Left forelimb (tissue), 1 donor: ENCODE results near the gene ANKRD27.
"Not testable (repeated sequence)": the region's sequence is repeated elsewhere in the genome, so short reads cannot be mapped to it uniquely, and the experiment has no call there.

Source experiments
- DNase-seq: peaks from one replicate; pipeline ENCODE4 v3.0.0-alpha.2; 2018; ENCODE audit warnings: low spot score

ANKRD27 gene

DNA sequence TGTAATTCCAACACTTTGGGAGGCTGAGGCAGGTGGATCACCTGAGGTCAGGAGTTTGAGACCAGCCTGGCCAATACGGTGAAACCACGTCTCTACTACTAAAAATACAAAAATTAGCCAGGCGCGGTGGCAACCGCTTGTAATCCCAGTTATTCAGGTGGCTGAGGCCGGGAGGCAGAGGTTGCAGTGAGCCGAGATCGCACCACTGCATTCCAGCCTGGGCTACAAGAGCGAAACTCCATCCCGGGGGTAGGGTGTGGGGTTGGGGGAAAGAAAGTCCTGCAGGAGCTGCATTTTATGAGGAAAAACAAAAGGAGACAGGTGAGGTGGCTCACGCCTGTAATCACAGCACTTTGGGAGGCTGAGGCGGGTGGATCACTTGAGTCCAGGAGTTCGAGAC lies 22.6 kb downstream of the ANKRD27 start:
- DNase-seq: not testable (repeated sequence)

DNA sequence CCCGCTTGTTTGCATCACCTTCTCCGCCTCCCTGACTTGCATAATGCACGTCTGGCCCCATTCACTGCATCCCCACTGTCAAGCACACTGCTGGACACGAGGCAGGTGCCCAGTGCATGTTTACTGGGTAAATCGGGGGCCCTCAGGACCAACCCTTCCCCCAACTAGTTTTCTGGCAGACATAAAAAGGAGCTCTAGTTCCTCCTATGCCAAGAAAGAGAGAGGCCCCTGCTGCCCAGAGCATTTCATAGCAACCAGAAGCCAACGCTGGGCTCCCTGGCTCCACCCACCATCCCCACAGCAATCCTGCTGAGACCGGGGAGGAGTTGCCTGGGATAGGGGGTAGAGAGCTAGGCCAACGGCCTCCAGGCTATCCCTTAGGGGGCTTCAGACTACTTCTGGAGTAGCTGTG lies 23.2 kb downstream of the ANKRD27 start:
- DNase-seq: no peak

DNA sequence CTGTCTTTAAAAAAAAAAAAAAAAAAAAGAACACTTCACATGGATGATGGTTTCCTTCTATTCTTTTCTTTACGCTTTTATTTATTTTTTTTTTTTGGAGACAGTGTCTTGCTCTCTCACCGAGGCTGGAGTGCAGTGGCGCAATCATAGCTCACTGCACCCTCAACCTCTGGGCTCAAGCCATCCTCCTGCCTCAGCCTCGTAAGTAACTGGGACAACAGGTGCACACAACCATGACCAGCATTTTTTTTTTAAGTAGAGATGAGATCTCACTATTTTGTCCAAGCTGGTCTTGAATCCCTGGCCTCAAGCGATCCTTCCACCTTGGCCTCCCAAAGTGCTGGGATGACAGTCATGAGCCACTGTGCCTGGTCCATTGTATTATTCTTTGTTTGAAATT lies 24.3 kb downstream of the ANKRD27 start:
- DNase-seq: no peak

DNA sequence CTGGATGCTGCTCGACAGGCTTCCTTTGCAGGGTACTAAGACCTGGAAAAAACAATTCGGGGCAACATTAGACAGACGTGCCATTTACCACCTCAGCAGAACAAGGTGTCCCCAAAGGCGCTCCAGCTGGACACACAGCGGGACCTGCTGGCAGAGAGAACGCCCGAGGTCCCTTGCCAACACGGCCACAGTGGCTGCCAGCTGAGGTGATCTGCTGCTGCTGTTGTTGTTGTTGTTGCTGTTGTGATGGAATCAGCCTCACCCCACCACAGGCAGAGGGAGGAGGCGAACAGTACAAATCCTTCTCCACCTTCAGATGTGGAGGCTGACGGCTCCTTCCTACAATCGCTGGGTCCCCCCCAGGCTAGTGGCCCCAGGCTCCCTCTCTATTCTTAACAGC lies 25.2 kb downstream of the ANKRD27 start:
- no peak for DNase-seq

DNA sequence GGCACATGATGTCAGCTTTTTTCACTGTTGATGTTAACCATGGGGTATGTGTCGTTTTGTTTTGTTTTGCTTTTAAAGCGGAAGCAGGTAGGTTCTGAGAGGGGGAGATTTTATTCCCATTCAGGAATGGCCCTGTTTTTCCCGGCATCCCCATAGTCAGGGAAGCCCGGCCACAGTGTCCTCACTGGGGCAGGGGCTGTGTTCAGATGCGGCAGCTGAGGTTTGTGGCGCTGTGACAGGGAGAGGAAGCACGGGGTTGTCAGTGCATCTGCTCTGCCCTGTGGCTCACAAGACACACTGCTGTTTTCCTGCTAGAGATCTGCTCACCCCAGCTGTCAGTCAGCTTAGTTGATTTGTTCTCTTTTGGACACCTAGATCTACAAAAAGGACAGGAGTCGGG lies 27.6 kb downstream of the ANKRD27 start:
- no peak for DNase-seq

DNA sequence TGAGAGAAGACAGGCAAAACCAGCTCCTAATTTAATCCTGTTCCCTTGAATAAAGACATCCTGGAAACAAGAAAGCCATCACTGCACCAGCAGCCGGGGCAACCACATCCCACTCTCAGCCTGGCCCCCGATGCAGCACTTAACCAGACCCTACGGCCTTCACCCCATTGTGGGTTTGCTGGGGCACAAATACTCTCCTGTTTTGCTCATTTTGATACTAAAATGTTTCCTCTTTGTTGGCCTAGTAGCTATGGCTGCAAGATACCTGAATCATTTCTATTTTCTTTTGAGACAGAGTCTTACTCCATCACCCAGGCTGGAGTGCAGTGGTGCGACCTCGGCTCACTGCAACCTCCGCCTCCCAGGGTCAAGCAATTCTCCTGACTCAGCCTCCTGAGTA lies 28.4 kb downstream of the ANKRD27 start:
- DNase-seq: no peak

DNA sequence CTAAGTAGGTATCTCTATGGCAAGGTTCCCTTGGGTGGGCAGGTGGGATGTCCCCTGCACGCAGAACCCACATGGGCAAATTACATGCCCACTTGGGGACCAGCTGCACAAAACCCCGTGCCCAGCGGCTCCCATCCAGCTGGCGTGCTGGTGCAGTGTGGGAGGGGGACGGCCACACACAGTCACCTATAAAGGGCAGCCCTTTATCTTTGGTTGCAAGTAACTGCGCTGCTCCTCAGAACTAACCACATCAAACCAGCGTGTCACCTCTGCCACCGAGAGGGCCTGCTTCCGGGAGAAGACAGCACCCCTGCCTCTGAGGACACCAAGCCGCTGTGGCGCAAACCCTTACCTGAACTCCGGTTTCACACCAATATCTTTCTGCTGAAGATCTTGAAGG lies 32.2 kb downstream of the ANKRD27 start:
- DNase-seq: no peak

DNA sequence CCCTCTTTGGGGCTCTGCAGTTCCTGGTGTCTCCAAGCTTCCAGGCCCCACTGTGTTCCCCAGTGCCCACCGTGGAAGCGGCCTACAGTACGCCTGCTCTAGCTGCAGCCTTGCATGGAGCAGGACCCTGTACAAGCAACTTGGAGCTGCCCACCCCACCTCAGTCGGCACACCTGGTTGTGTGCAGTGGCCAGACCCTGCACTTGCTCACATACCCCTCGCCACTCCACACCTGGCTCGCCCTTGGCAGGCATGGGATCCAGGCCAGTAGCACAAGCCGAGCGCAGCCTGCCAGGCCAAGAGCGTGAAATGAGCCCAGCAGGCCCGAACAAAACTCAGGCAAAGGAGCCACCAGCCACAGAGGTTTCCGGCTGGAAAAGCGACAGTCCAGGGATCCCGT lies 36.4 kb downstream of the ANKRD27 start:
- no peak for DNase-seq

DNA sequence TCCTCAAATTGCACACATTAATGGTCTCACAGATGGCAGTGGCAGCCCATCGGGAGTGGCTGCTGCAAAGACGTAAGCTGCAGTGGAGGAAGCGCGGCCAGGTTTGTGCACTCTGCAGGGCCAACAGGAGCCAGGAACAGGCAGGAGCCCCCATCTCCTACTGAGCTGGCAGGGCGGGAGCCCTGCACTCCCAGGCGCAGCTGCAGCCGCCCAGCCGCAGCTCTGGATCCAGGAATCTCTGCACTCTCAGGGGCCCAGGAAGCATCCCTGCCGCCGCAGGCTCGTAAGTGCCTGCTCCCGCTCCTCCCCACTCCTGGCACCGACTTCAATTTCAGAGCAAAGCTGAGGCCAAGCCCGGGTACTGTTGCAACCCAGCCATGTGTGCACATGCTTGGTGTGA lies 37.5 kb downstream of the ANKRD27 start:
- DNase-seq: no peak

DNA sequence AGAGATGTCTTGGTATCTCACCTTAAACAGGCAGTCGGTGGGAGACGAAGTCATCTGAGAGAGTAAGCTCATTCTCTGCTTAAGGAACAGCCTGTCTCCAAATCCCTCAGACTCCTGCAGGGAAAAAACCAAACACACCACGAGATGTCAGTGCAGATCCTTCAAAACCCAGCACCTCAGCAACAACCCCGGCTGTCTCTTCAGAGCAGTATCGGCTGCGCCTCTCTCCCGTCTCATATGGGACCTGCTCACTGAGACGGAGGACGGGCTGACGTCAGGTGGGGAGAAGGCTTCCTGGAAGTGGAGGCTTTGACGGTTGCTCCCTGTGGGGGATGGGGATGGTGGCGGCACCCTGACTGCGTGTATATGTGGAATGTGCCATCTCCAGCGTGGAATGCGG lies 43.6 kb downstream of the ANKRD27 start:
- DNase-seq: no peak

DNA sequence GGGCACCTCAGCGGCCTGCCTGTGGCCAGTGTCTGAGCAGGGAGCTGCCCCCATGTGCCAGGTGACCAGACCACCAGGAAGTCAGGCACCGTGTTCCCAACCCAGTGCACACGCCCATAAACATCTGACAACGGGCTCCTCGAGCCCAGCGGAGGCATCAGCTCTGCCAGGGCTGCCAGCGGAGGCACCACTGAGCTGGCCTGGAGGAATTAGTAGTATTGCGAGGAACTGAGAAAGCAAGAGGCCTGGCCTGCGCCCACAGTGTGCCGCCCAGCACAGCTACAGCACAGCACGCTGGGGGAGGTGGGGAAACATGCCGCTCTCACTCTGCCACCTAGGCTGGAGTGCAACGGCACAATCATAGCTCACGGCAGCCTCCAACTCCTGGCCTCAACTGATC lies 44.6 kb downstream of the ANKRD27 start:
- DNase-seq: no peak

DNA sequence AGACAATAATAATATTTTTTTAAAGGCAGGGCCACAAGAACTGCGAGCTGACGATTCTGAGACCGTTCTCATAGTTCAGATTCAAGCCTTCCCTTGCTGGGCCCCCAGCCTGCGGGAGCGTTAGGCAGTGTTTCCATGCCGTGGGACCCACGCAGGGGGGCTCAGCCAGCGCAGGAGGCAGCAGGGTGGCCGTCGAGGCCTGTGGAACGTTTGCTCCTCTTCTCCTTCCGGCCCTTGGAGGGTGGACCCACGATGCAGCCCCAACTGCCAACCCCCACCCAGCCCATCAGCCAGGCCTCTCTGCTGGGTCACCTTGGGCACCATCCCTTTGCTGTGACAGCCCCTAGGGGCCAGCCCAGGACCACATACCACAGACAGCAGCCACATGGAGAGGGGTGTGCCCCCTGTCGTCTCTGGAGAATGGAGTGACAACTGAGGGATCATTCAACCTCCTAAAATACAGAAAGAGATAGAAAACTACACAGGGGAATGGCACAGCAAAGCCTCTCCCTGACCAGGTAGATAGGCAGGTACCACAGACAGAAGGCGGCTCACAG lies 47.2 kb downstream of the ANKRD27 start:
- DNase-seq: no peak

DNA sequence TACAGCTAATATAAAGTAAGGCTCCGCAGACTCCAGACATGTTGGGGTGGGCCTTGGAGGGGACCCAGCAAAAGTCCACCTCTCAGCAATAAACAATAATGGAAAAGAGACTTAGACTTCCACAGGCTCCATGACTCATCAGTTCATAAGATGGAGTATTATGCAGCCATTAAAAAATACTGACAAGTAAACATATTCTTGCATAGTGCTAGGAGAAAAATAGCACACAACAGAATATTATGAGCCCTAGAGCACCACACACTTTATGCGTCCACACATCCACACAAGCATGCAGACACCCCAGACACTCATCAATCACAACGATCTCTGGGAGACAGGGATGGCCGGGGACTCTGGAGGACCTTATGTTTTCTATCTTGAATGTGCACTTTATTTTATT lies 48.0 kb downstream of the ANKRD27 start:
- no peak for DNase-seq

DNA sequence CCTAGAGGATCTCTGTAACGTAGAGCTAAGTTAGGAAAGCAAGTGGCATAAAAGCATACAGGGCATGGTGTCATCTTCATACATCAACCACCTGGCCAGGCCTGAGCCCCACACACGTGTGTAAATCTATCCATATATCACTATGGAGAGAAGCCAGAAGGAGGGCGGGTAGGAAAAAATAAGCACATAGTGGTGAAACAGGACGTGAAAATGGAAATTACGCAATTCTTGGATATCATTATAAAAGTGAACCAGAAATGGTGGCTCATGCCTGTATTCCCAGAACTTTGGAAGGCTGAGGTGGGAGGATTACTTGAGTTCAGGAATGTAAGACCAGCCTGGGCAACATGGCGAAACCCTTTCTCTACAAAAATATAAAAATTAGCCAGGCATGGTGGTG lies 50.6 kb downstream of the ANKRD27 start:
- no peak for DNase-seq

DNA sequence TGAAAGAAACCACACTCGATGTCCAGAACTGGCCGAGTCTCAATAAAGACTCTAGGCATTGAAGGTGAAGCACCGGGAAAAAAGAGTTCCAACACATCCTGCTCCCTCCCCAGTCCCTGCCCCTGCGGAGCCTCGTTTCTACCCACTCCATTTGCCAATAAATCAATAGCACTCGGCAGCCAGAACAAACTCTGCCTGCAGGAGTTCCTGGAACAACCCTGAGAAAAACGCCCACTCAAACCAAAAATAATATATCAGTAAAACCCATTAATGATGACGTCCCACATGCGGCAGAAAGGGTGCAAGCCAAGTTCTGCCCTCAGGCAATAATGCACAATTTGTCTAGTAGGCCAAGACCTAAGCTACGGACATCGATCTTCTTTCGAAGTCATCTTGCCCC lies 53.0 kb downstream of the ANKRD27 start:
- DNase-seq: no peak

DNA sequence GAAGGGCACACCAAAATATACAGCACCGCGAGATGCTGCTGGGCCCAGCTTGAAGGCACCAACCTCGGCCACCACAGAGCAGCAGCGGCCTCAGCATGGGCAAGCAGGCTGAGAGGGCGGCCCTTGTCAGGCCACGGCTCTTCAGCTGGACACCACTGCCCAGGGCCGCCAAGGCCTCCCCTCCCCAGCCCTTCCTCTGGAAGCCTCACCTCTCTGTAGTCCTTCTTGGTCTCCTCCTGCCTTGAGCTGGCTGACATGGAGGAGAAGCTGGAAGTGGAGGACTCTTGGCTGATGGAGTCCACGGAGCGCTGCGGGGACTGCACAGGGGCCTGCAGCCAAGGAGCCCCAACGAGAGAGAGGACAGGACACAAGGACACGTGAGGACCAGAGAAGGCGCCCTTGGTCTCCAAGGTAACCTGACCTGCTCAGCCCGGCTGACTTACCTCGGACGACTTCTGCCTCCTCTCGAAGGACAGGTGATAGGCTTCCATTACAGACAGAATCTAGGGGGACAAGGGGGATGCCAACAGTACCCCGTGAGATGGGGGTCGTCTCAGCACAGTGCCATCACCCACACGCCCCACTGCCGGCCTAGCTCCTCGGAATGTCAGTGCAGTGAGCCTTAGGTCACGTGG lies 55.8 kb downstream of the ANKRD27 start:
- no peak for DNase-seq

DNA sequence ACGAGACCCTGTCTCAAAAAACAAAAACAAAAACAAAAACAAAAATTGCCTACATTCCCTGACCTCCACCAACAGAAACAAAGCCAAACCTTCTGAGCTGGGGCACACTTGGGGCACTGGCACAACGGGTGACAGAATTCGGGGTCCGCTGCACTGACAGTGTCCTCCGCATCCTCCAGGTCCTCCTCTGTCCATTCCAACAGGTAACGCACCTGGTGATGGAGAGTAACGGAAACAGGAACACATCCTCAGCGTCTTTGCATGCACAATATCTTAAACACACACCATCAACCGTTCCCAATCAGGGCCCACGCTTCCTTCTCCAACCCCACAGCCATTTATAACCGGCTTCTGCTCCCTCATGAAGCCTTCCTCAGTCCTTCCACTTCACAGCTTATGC lies 59.4 kb downstream of the ANKRD27 start:
- DNase-seq: no peak

DNA sequence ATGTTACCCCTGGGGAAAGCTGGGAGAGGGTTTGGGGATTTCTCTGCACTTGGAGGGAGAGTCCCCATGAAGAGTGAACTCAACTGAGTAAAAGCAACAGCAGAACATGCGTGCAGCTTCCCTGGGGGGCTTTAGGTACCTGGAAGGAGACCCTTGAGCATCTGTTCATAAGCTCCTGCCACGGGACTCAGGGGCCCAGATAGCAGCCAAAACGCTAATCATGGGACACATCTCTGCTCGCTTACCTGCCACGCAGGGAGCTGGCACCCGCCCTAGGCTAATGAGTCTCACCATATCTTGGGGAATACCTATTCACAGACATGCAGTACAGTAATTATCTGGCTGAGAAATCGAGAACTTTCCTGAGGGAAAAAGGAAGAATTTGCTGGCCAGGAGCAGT lies 60.1 kb downstream of the ANKRD27 start:
- no peak for DNase-seq

DNA sequence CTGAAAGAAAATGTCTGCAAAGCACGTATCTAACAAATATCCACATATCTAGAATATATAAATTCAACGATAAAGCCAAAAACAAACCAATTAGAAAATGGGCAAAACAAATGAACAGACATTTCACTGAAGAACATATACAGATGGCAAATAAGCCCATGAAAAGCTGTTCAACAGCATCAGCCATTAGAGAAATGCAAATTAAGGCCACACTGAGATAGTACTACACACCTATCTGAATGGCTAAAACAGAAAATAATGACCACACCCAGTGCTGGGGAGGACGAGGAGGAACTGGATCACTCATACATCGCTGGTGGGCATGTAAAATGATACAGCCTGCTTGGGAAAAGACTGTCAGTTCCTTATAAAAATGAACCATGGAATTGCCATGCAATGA lies 62.0 kb downstream of the ANKRD27 start:
- no peak for DNase-seq

DNA sequence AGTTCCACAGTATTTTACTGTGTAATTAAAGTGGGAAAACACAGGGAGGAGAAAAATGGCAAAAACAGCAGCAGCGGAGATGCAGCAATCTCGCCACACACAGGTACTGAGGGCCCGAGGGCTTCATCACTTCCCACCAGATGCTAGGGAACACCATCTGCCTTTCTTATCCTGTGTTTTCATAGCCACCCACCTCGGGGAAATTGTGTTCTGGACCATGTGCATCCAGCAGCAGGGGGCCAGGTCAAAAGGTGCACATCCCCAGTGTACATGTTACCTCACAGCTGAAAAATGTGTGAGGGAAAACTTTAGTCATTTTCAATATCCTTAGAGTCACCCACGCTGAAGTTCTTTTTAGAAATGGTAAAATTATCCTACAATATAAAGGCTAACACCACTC lies 63.8 kb downstream of the ANKRD27 start:
- no peak for DNase-seq

DNA sequence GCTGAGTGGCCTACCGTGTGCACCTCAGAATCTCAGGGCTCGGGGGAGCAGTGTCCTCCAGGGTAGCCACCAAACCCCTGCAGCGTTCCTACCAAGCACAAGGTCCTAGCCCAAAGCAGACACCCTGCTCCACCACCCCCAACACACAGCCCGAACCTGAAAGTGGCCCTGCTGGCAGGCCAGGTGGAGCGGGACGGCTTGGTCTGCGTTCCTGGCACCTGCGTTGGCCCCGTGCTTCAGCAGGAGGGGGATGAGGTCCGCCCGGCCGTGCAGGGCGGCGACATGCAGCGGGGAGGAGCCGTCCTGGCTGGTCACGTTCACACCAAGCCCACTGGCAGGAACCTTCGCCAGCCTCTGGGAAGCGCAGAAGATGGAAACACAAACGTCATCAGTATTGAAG lies 67.5 kb downstream of the ANKRD27 start:
- DNase-seq: no peak

DNA sequence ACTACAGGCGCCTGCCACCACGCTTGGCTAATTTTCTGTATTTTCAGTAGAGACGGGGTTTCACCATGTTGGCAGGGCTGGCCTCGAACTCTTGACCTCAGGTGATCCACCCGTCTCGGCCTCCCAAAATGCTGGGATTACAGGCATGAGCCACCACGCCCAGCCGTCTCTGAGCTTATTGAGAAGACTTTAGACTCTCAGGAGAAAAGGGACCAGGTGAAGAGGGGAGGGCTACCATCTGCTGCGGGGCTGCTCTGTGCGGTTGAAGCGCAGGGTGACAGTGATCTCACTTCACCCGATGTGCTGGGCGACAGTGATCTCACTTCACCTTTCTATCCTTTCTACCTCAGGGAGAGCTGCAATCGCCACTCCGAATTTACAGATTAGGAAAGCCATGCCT lies 68.7 kb downstream of the ANKRD27 start:
- no peak for DNase-seq

DNA sequence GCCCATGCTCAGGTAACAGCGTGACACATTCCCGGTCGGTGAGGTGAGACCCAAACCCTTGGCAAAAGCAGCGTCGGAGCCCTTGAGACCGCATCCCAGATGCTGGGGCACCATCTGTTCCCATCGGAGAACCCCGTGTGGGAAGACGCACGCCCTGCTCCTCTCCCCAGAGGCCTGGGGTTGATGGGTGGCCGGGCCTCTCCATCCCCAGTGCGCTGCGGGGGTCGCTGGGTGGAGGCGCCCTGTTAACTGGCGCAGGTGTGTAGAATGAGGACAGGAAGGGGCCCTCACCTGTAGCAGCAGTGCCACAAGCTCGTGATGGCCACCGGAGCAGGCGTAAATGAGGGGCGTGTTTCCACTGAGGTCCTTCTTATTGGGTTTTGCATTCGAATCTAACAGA lies 69.4 kb downstream of the ANKRD27 start:
- no peak for DNase-seq

DNA sequence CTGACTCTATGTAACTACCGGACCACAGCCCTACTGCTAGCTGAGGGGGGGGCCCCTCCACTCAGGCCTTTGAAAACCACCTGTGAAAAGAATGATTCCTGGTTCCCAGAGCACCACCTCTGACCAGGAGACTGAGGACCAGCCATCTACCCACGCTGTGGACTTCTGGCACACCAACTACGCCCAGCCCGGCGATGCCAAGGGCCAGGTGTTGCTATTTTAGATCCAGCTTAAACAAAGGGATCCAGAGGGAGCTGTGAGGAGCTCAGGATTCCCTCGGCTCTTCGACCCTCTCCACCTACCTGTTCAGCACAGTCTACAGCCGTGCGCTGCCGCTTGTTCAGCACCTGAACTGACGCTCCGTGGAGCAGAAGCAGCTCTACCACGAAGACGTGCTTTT lies 71.0 kb downstream of the ANKRD27 start:
- DNase-seq: no peak

DNA sequence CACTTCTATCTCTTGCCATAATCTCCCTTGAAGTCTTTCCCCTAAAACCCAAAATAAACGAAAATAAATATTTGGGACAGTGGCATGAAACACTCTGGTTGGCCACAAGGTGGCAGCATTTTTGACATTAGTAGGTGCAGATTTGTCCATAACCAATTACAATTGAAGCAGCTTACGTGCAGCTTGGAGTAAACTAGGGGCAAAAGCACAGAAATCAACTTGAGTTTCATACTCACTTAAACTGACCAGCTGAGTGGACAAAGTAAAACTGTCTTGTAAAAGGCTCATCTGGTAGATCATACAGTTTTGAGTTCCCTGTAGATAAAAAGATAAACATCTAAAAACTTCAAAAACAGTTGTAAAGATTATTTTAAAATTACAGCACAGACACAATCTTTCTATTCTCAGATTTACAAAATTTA lies 75.2 kb downstream of the ANKRD27 start:
- DNase-seq: no peak
